Measurements from ENCODE around the gene CDK6. TPM values are rescaled to one million over a fixed set of nuclear protein-coding genes. Genes with fewer than 3 reads are reported as not detected.

CDK6 gene
- total and polyA plus RNA-seq, 10 of the 15 experiments (the other 5 are each of a cell fraction or from before 2014, with no cell fraction given), result 8.0 to 118 (median 45.8) TPM

- H3K4me1 ChIP-seq (ENCODE audit: control insufficient read depth, insufficient read depth, low read length), result no peaks in the 10 kb centered on the region
- WGBS (ENCODE audit: insufficient coverage, insufficient replicate concordance, low lambda C conversion rate, missing lambda C conversion rate), result 95% methylated on average over 5 of the region's 5 CpGs
- ATAC-seq, result no peak
- no peak for DNase-seq (ENCODE audit: low read depth, low spot score)
- H3K9me3 ChIP-seq (replicated peaks; ENCODE audit: control insufficient read depth, insufficient read depth, low read length), result no peaks in the 10 kb centered on the region; the same call in 2 of the 3 replicates
- intact Hi-C loops (cut with micrococcal nuclease; ENCODE audit: unreplicated experiment) (no loop called here), in situ Hi-C loops (cut with MboI) (no loop called here)
- POLR2A ChIA-PET, result no interaction called here
- H3K79me2 ChIP-seq (ENCODE audit: control insufficient read depth, insufficient read depth, low read length), result no peaks in the 10 kb centered on the region; the same call in 1 of the 2 replicates
- SMC1A ChIA-PET (ENCODE audit: uncharacterized antibody, unreplicated experiment), result interaction anchor here (1.4 kb wide), 1 partner anchor 8 kb away, joined by 4 read pairs; no protein-coding TSS in a partner anchor
- no peak overlapping the region for H3K9ac ChIP-seq (ENCODE audit: control insufficient read depth, insufficient read depth, low read length)
- H3K36me3 ChIP-seq (ENCODE audit: control insufficient read depth in 2 of 2, insufficient read depth in 2 of 2, low read length in 1 of 2), result no peaks in the 10 kb centered on the region
- CTCF ChIA-PET, result interaction anchor here (1.2 to 1.4 kb wide), 2 partner anchors 9 to 32 kb away, joined by 3 to 6 read pairs; no protein-coding TSS in a partner anchor
- no peak overlapping the region for H3K4me2 ChIP-seq (ENCODE audit: control insufficient read depth, insufficient read depth)
- RAD21 ChIA-PET (ENCODE audit: unreplicated experiment), result interaction anchor here (1.2 kb wide), 1 partner anchor 50 kb away, joined by 3 read pairs; no protein-coding TSS in a partner anchor
- H4K20me1 ChIP-seq (ENCODE audit: control insufficient read depth, insufficient read depth), result no peaks in the 10 kb centered on the region
- no peaks in the 10 kb centered on the region for H3K27me3 ChIP-seq (replicated peaks in 1 of 2; ENCODE audit: control insufficient read depth in 2 of 2, insufficient read depth in 2 of 2, low read length in 1 of 2)
- no TSS peak for BruUV-seq (replicated peaks)
- H3K27ac ChIP-seq (ENCODE audit: control insufficient read depth, insufficient read depth), result no peak overlapping the region
- no peak overlapping the region for H2AFZ ChIP-seq (ENCODE audit: control insufficient read depth, low read depth, low read length)
- no peak overlapping the region for H3K4me3 ChIP-seq
- FAIRE-seq, result no peak
- TF ChIP-seq MXI1 (IDR thresholded peaks at IDR 0.05; ENCODE audit: low read depth, low read length) (no peak), STAT3 (IDR thresholded peaks at IDR 0.05; ENCODE audit: low read depth, low read length) (no peak), CUX1 (IDR thresholded peaks at IDR 0.05; ENCODE audit: insufficient replicate concordance, low read depth, low read length) (no peak), IKZF1 (conservative IDR thresholded peaks at IDR 0.05) (no peak), TCF12 (IDR thresholded peaks at IDR 0.05; ENCODE audit: low read depth, low read length) (no peak), BCL3 (IDR thresholded peaks at IDR 0.05; ENCODE audit: borderline replicate concordance, insufficient read depth, low read depth, low read length, poor library complexity, severe bottlenecking) (no peak), DPF2 (IDR thresholded peaks at IDR 0.05) (no peak), E2F8 (IDR thresholded peaks at IDR 0.05; ENCODE audit: low read depth, partially characterized antibody) (no peak), ZZZ3 (IDR thresholded peaks at IDR 0.05; ENCODE audit: control insufficient read depth, insufficient read length, low read depth) (no peak), RAD21 (IDR thresholded peaks at IDR 0.05; ENCODE audit: insufficient read depth, low read depth, low read length) (no peak), ZNF622 (IDR thresholded peaks at IDR 0.05) (no peak), POLR2A (IDR thresholded peaks at IDR 0.05; ENCODE audit: low read depth, low read length) (no peak), TCF7 (IDR thresholded peaks at IDR 0.05; ENCODE audit: borderline replicate concordance) (no peak), RAD51 (IDR thresholded peaks at IDR 0.05) (no peak), MYB (IDR thresholded peaks at IDR 0.05; ENCODE audit: borderline replicate concordance, low read depth, low read length) (no peak)
Observed at GRCh38 chr7:92681633-92682032, 154.7 kb downstream of the CDK6 start.

Data from GM12878 (cell line).